K562 (cell line): ENCODE measurements around the gene NME7.

Experiments used
- ATF2 ChIP-seq: sonication (generic); formaldehyde crosslinking; IDR thresholded peaks from 2 replicates; pipeline ENCODE4 v1.8.1; 2022; ENCODE audit warnings: missing genetic modification reagents
- CBX5 ChIP-seq: IDR thresholded peaks from 2 replicates; pipeline ENCODE4 v1.6.1; 2014; ENCODE audit warnings: low read depth, borderline replicate concordance
- CHD1 ChIP-seq: fragments of 200-600 bp; sonication (generic); IDR thresholded peaks from one replicate; pipeline ENCODE4 v1.6.1; 2012; ENCODE audit warnings: mild to moderate bottlenecking, moderate library complexity, low read length, inconsistent platforms
- CTCF ChIP-seq, 3 experiments: IDR thresholded peaks in 2 of 3; conservative IDR thresholded peaks in 1 of 3; 2 replicates each; pipeline ENCODE4 v1.5.1; 2011 to 2012; ENCODE audit warnings: low read length in 3 of 3, mild to moderate bottlenecking in 3 of 3, control low read depth in 2 of 3, improper control_type of control experiment in 1 of 3, inconsistent platforms in 1 of 3, low read depth in 1 of 3, mixed read lengths in 1 of 3, moderate library complexity in 1 of 3; ENCODE audit not compliant: insufficient read depth in 2 of 3
- HSF4 ChIP-seq: fragments of 250-450 bp; sonication (Bioruptor Pico); IDR thresholded peaks from 2 replicates; pipeline ENCODE4 v2.1.2; 2022; ENCODE audit warnings: mild to moderate bottlenecking, moderate library complexity, borderline replicate concordance
- MAZ ChIP-seq, 2 experiments: fragments of 450-650 bp in 1 of 2; sonication (generic) in 1 of 2; formaldehyde crosslinking; IDR thresholded peaks in 1 of 2; conservative IDR thresholded peaks in 1 of 2; 2 replicates each; pipeline versions ENCODE4 v1.4.0 to v1.5.0; 2020; ENCODE audit warnings: mild to moderate bottlenecking in 1 of 2, missing genetic modification reagents in 1 of 2
- MXI1 ChIP-seq: IDR thresholded peaks from 2 replicates; pipeline ENCODE4 v1.6.1; 2011; ENCODE audit warnings: low read depth, mild to moderate bottlenecking, improper control_type of control experiment, low read length
- NR2C2 ChIP-seq, 2 experiments: fragments of 200-800 bp in 1 of 2; sonication (Bioruptor generic) in 1 of 2; sonication (generic) in 1 of 2; formaldehyde crosslinking in 1 of 2; IDR thresholded peaks; 2 replicates each; pipeline versions ENCODE4 v1.6.1 to v1.8.0; 2016 to 2022; ENCODE audit warnings: mild to moderate bottlenecking in 1 of 2, missing compliant biosample characterization in 1 of 2, missing genetic modification characterization in 1 of 2, missing genetic modification reagents in 1 of 2
- PCBP2 ChIP-seq: fragments of 200-400 bp; formaldehyde crosslinking; IDR thresholded peaks from 2 replicates; pipeline ENCODE4 v1.6.1; 2018; ENCODE audit warnings: low read length, low read depth, mild to moderate bottlenecking, moderate library complexity; ENCODE audit not compliant: poor library complexity, severe bottlenecking
- RFX5 ChIP-seq: IDR thresholded peaks from 2 replicates; pipeline ENCODE4 v1.6.1; 2011; ENCODE audit warnings: low read depth, mild to moderate bottlenecking, improper control_type of control experiment, low read length
- SRSF1 ChIP-seq: fragments of 200-400 bp; formaldehyde crosslinking; IDR thresholded peaks from 2 replicates; pipeline ENCODE4 v1.6.1; 2017; ENCODE audit warnings: mild to moderate bottlenecking, low read depth, low read length, moderate library complexity
- ZNF282 ChIP-seq: sonication (generic); formaldehyde crosslinking; IDR thresholded peaks from 2 replicates; pipeline ENCODE4 v1.8.1; 2023; ENCODE audit warnings: missing genetic modification reagents
- ZNF347 ChIP-seq: fragments of 450-650 bp; formaldehyde crosslinking; IDR thresholded peaks from 2 replicates; pipeline ENCODE4 v1.4.0; 2020; ENCODE audit warnings: low read depth, mild to moderate bottlenecking, moderate library complexity

GRCh38 chr1:169163059-169163458, 204.5 kb downstream of the NME7 start:
- TF ChIP-seq RFX5 (no peak), HSF4 (no peak), SRSF1 (no peak), ZNF282 (CRISPR knock-in tag) (no peak), CHD1 (no peak), ZNF347 (no peak), PCBP2 (no peak), CTCF (IDR thresholded peaks at IDR 0.05 in 2 of 3, conservative IDR thresholded peaks at IDR 0.05 in 1 of 3; ENCODE audit: insufficient read depth in 2 of 3, low read depth in 1 of 3, low read length in 3 of 3) (no peak), MXI1 (no peak), CBX5 (no peak), MAZ (CRISPR knock-in tag; conservative IDR thresholded peaks at IDR 0.05 in 1 of 2, IDR thresholded peaks at IDR 0.05 in 1 of 2) (no peak), NR2C2 (CRISPR knock-in tag; IDR thresholded peaks at IDR 0.05) (no peak), NR2C2 (tag; IDR thresholded peaks at IDR 0.05) (no peak), ATF2 (CRISPR knock-in tag) (no peak)
